ENCODE measurements around the gene EIF5A. TPM values are rescaled to one million over a fixed set of nuclear protein-coding genes. Genes with fewer than 3 reads are reported as not detected.
A peak's percentile ranks its signal among the peaks of the same experiment; 100 is the strongest.

Gene EIF5A
- total RNA-seq, 4 donors from 2014 or later = 115 to 384 (median 273) TPM

DNA sequence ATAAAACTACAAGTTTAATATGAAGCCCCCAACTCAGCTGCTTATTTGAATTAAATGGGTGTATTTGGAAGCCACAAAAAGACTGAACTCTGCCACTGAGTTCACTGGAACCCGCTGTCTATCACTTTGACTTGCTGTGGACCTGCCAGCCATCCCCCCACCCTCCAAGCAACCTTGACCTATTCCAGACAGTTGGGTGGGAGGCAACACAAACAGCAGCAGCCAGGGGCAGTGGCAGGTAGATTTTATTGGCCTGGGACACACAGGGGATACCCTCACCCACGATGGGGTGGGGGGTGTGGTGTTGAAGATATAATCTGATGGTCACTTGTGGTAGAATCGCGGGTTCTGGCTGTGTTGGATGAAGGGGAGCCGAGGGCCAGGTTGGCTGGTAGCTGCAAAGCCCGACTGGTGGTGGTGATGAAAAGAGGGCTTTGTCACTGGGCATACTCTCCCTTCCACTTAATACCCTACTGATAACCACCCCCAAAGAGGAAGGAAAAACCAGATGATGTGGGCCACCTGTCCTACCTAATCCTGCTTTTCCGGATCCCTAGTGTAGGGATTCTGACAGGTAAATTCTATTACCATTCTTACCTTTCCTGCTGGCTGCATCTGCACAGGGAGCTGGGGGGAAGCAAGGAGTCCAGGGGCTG, 5.1 kb downstream of the EIF5A start:
- H3K36me3 ChIP-seq = peaks cover 4 to 54% of the 10 kb centered on the region in 2 donors
- DNase-seq = no peak
- in situ Hi-C loops (cut with MboI; ENCODE audit: low sequenced_read_pairs in 4 of 4) (no loop called here), intact Hi-C loops (cut with DNase I; ENCODE audit: low total_unique reads) (no loop called here)
- ATAC-seq = no peak
- no peaks in the 10 kb centered on the region for H3K27me3 ChIP-seq
- TF ChIP-seq POLR2A (IDR thresholded peaks at IDR 0.05) = no peak
- TF ChIP-seq, protein P1, sequence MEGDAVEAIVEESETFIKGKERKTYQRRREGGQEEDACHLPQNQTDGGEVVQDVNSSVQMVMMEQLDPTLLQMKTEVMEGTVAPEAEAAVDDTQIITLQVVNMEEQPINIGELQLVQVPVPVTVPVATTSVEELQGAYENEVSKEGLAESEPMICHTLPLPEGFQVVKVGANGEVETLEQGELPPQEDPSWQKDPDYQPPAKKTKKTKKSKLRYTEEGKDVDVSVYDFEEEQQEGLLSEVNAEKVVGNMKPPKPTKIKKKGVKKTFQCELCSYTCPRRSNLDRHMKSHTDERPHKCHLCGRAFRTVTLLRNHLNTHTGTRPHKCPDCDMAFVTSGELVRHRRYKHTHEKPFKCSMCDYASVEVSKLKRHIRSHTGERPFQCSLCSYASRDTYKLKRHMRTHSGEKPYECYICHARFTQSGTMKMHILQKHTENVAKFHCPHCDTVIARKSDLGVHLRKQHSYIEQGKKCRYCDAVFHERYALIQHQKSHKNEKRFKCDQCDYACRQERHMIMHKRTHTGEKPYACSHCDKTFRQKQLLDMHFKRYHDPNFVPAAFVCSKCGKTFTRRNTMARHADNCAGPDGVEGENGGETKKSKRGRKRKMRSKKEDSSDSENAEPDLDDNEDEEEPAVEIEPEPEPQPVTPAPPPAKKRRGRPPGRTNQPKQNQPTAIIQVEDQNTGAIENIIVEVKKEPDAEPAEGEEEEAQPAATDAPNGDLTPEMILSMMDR (IDR thresholded peaks at IDR 0.05 in 4 of 5, conservative IDR thresholded peaks at IDR 0.05 in 1 of 5) = no peak
- H3K4me3 ChIP-seq = no peak overlapping the region
- peaks cover 55 to 57% of the 10 kb centered on the region in 2 donors for H3K4me1 ChIP-seq
- peak overlapping the region in 2 of 4 donors; percentile 93 to 97 for H3K27ac ChIP-seq
- no peaks in the 10 kb centered on the region for H3K9me3 ChIP-seq

DNA sequence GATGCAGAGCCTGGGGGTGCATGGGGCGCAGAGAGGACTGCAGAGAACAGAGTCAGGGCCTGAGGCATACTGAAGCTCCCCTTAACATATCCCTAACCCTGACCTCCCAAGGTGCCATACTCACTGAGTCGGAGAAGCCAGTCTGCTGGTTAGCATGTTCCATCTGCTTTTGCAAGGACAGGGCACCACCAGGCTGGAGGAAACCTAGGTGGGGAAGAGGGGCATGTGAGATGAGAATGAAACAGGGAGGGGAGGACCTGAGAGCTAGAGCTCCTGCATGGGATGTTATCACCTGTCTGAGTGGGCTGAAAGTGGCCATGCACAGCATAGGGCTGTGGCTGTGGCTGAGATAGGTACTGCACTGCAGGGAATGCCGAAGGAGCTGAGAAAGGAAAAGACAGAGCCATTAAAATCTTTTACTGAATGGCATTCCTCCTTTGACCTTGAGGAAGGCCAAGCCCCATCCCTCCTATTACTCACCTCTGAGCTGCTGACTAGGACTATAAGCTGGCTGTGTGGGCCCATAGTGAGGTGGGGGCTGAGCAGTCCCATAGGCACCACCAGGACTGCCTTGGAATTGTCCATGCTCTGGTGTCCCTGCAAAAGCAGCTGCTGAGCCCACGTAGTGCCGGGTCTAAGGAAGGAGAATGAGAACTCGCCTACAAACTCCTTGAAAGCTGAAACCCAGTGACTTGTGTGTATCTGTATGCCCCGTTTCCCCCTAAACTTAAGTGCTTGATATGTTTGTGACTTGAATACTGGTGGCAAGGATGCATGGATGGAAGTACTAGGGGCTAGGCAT, 5.9 kb downstream of the EIF5A start:
- intact Hi-C loops (cut with DNase I; ENCODE audit: low total_unique reads) = no loop called here
- no peaks in the 10 kb centered on the region for H3K27me3 ChIP-seq
- no peaks in the 10 kb centered on the region for H3K9me3 ChIP-seq
- TF ChIP-seq, protein P1 (IDR thresholded peaks at IDR 0.05 in 4 of 5, conservative IDR thresholded peaks at IDR 0.05 in 1 of 5) = no peak
- TF ChIP-seq POLR2A (IDR thresholded peaks at IDR 0.05) = no peak
- H3K4me3 ChIP-seq = no peak overlapping the region
- peaks cover 55 to 57% of the 10 kb centered on the region in 2 donors for H3K4me1 ChIP-seq
- DNase-seq = no peak
- ATAC-seq = no peak
- H3K27ac ChIP-seq = peak overlapping the region in 3 of 4 donors; percentile 93 to 97 (median 93)
- in situ Hi-C loops (cut with MboI; ENCODE audit: low sequenced_read_pairs in 4 of 4) = no loop called here
- peaks cover 4 to 62% of the 10 kb centered on the region in 2 donors for H3K36me3 ChIP-seq

DNA sequence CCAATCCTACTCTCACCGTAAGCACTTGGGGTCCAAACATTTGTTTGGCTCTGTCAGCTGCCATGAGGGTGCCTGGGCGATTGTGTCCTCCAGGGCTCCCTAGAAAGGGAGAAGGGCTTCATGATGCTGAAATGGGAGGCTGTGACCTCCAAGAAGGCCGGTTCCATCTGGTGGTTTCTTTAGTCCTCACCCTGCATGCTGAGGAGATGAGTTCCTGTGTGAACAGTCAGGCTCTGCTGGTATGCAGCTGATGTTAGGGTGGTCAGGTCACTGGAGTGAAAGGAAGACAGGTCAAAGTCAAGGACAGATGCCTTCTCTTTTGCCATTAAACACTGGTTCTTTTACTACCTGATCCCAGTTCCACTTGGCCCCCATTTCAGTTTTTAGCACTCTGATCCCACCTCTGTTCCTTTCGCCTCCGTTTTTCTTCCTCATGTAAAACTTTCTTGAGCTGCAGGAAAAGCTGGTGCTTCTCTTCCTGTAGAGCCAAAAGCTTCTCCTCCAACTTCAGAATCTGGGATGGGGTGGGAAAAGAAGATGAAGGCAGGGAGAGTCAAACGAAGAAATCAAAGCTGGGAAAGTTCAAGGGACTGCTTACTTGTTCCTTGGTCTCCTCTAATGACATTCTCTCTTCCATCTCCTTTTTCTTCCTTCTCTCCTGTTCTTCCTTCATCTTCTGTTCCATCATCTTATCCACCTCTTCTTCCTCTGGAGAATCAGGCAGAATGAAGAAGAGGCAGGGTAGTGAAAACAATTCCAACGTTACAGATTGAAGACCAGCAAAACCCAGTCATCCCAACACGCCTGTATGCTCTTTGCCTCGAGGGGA, 6.7 kb downstream of the EIF5A start:
- peaks cover 4 to 70% of the 10 kb centered on the region in 2 donors for H3K36me3 ChIP-seq
- TF ChIP-seq POLR2A (IDR thresholded peaks at IDR 0.05) = no peak
- TF ChIP-seq, protein P1 (IDR thresholded peaks at IDR 0.05 in 4 of 5, conservative IDR thresholded peaks at IDR 0.05 in 1 of 5) = no peak
- intact Hi-C loops (cut with DNase I; ENCODE audit: low total_unique reads) (no loop called here), in situ Hi-C loops (cut with MboI; ENCODE audit: low sequenced_read_pairs in 4 of 4) (no loop called here)
- H3K9me3 ChIP-seq = no peaks in the 10 kb centered on the region
- no peaks in the 10 kb centered on the region for H3K27me3 ChIP-seq
- ATAC-seq (no peak), DNase-seq (no peak)
- peak overlapping the region; percentile 92 to 97 (median 93) for H3K27ac ChIP-seq
- H3K4me3 ChIP-seq = peak overlapping the region; percentile 86 to 98 (median 92)
- peaks cover 55 to 56% of the 10 kb centered on the region in 2 donors for H3K4me1 ChIP-seq

DNA sequence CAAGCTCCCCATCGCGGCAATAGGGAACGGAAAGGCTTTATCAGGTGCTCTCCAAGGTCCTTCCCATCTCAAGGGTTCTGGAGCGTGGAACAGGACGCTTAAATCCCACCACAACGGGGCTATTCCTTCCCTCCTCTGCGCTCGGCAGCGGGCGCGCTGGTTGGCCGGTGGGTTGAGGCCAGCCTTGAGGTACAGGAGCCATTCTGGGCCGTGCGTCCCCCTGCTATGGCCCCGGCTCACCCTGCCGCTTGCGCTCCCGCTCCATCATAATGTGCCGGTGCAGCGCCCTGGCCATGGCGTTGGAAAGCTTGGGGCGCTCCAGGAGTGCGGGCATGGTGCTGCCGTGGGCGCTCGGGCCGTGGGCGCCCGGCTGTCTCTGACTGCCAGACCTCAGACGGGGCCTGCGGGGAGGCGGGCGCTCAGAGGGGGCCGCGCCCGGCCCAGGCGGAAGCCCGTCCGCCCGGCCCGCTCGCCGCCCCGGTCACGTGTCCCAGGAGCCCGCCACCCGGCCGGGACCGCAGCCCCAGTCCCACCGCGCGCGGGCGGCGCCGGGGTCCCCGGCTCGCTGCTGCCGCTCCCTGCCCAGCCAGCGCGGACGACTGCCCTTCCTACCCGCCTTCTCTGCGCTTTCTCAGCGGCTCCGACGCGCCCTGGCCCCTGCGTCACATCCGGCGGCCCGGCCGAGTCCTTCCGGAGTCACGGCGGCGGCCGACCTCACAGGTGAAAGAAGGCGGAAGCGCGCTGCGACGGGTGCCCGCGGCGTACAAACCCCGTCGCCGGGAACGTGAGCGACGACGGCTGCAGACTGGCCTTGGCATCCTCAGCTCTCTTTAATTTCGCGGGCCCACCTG, 7.5 kb downstream of the EIF5A start, which contains the start of gene GPS2:
GPS2 (minus strand) TSS at position 642 of the 851 bp plus-strand sequence; CDS start at position 334, 308 bp downstream.
- DNase-seq (peak; percentile 86 to 90), ATAC-seq (peak; percentile 83 to 87)
- Histone ChIP-seq H3K4me1 (peaks cover 46 to 48% of the 10 kb centered on the region in 2 donors), H3K27ac (peak within 1 kb of the TSS; percentile 92 to 97 (median 93)), H3K27me3 (no peaks in the 10 kb centered on the region), H3K36me3 (peaks cover 2 to 67% of the 10 kb centered on the region in 2 donors), H3K4me3 (peak within 1 kb of the TSS; percentile 86 to 98 (median 92)), H3K9me3 (no peaks in the 10 kb centered on the region)
- intact Hi-C loops (cut with DNase I; ENCODE audit: low total_unique reads) (no loop called here), in situ Hi-C loops (cut with MboI; ENCODE audit: low sequenced_read_pairs in 4 of 4) (no loop called here)
- TF ChIP-seq, protein P1 (IDR thresholded peaks at IDR 0.05 in 4 of 5, conservative IDR thresholded peaks at IDR 0.05 in 1 of 5) = peak in 1 of 5 experiments; percentile 16
- peak; percentile 83 to 89 for TF ChIP-seq POLR2A (IDR thresholded peaks at IDR 0.05)

Measured in gastrocnemius medialis (tissue), 4 donors.